VCaP (cell line): ENCODE data around the gene PNPLA5.
"Not testable (repeated sequence)": the region's sequence is repeated elsewhere in the genome, so short reads cannot be mapped to it uniquely, and the experiment has no call there.

ENCODE experiments used
- H3K27ac ChIP-seq: fragments of 450-650 bp; 2 replicates; pipeline ENCODE4 v1.5.1; 2017
- CTCF ChIP-seq: fragments of 450-650 bp; conservative IDR thresholded peaks from 2 replicates; pipeline ENCODE4 v1.5.1; 2017; ENCODE audit warnings: mild to moderate bottlenecking, moderate library complexity

Gene PNPLA5

GRCh38 chr22:43879901-43880540 is 11.8 kb downstream of the PNPLA5 start:
- no peak overlapping the region for H3K27ac ChIP-seq
- TF ChIP-seq CTCF, result no peak

GRCh38 chr22:43878831-43879550 is 12.8 kb downstream of the PNPLA5 start:
- H3K27ac ChIP-seq, result no peak overlapping the region
- no peak for TF ChIP-seq CTCF

- no peak for TF ChIP-seq CTCF
- H3K27ac ChIP-seq, result no peak overlapping the region
These were observed 13.6 kb downstream of the PNPLA5 start for GRCh38 chr22:43878079-43878795.

GRCh38 chr22:43876866-43877509 is 14.8 kb downstream of the PNPLA5 start:
- no peak overlapping the region for H3K27ac ChIP-seq
- TF ChIP-seq CTCF, result no peak

- TF ChIP-seq CTCF, result no peak
These were observed 22.0 kb downstream of the PNPLA5 start for GRCh38 chr22:43869799-43870198.

GRCh38 chr22:43869001-43869400 is 22.8 kb downstream of the PNPLA5 start:
- H3K27ac ChIP-seq, result not testable (repeated sequence)

More at GRCh38 chr22:43869799-43870198, 22.0 kb downstream of the PNPLA5 start:
- H3K27ac ChIP-seq, result no peak overlapping the region

- no peak for TF ChIP-seq CTCF
- no peak overlapping the region for H3K27ac ChIP-seq
These were observed 23.8 kb downstream of the PNPLA5 start for GRCh38 chr22:43867839-43868635.
